Fibroblast of skin of right quadriceps (primary cell): ENCODE measurements around the gene LONP2.
"Not testable (repeated sequence)": the region's sequence is repeated elsewhere in the genome, so short reads cannot be mapped to it uniquely, and the experiment has no call there.

Experiments
- DNase-seq: peaks from one replicate; pipeline ENCODE4 v3.0.0-alpha.2; 2013

The LONP2 gene

DNA sequence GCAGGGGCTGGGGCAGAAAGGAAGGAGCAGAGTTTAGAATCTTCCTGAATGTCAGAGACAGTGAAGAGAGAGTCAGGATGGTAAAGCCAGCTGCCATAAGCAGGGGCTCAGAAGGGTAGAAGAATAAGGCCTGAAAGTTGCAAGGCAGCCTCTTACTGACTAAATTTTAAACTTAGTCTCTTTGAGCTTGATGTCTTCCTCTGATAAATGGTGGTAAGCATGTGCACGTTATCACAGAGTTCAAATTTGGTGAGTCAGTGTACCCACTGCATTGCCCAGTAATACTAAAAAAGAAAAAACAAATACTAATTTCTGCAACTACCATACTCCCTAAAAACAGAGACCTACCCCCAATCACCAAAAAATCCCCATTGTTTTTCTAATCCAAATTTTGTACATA lies 96.0 kb downstream of the LONP2 start:
- no peak for DNase-seq

- DNase-seq, result no peak
These were observed 98.5 kb downstream of the LONP2 start for GRCh38 chr16:48342591-48342990.

GRCh38 chr16:48347191-48347865 lies 103.2 kb downstream of the LONP2 start:
- no peak for DNase-seq

GRCh38 chr16:48347980-48348379 lies 103.9 kb downstream of the LONP2 start:
- DNase-seq, result no peak

DNA sequence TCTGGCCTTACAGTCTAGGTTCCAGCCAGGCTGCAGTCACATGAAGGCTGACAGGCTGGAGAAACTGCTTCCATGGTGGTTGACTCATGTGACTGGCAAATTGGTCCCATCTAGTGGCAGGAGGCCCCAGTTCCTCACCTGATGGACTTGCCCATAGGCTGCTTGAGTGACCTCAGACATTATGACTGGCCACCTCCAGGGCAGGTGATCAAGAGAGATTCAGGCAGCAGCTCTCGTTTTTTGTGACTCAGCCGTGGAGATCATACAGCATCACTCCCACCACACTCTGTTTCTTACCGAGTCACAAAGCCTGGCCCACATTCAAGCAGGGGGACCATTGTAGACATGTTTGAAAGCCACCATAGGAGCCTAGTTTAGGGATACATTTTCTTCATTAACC lies 106.6 kb downstream of the LONP2 start:
- DNase-seq, result no peak

DNA sequence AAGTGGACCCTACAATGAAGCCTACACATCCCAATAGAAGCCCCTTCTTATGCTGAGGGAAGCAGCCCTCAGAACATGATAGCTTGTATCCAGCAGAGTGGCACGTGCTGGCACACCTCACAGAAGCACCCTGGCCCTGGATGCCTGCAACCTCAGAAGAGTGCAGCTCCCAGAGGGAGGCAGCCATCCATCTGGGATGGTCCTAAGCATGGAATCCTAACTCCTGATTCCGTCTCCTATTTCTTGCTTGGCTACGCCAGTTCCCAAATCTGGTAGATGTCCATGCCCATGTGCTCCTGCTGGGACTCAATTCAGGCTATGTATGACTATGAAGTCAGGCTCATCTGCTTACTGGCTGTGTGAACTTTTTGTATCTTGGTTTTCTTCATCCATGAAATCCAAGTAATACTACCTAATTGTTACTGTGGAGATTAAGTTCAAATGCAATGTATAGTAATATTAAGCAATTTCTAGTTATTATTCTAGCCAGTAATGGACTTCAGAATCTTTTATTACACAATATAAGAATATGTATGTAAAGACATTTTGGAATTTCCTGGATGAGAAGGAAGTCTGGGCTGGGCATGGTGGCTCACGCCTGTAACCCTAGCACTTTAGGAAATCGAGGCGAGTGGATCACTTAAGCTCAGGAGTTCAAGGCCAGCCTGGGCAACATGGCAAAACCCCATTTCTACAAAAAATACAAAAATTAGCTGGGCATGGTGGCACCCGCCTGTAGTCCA lies 108.7 kb downstream of the LONP2 start:
- DNase-seq, result no peak

- peak; percentile 74 for DNase-seq
These were observed 109.6 kb downstream of the LONP2 start for GRCh38 chr16:48353565-48354163.

DNA sequence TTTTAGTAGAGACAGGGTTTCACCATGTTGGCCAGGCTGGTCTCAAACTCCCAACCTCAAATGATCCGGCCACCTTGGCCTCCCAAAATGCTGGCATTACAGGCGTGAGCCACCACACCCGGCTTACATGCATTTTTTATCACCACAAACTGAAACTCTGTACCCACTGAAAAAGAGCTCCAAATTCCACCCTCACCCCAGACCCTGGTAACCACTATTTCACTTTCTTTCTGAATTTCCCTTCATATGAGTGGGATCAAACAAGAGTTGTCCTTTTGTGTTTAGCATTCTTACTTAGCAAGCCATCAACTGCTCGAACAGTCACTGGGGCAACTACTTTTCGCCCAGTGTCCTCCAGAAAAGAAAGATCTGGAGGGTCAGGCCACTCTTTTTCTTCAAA lies 110.3 kb downstream of the LONP2 start:
- DNase-seq, result not testable (repeated sequence)

DNA sequence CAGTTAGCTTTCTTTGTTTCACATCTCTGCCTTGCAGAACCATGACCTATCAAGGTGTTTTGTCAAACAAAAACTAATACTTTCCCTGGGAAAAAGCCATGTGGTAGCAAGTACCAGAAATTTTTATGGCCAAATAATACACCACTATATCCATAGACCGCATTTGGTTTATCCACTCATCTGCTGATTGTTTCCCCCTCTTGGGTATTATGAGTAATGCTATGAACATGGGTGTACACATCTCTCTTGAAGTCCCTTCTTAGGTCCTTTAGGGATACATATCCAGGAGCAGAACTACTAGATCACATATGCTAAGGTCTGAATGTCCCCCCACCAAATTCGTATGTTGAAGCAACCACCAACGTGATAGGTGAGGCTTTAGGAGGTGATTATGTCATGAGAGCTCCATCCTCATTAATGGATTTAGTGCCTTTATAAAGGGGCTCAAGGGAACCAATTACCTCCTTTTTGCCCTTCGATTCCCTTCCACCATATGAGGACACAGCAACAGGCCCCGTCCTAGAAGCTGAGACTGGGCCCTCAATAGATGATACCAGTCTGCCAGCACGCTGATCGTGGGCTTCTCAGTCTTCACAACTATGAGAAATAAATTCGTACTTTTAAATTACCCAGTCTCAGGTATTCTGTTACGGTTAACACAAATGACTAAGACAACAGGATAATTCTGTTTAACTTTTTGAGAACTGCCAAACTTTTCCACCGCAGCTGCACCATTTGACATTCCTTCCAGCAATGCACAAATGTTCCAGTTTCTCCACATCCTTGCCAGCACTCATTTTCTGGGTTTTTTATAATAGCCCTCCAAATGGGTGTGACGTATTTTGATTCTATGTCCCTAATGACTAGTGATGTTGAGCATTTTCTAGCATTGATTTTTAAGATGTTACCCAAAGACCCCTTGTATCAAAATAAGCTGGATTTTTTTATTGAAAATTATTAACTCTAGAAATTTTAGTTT lies 111.1 kb downstream of the LONP2 start:
- no peak for DNase-seq

GRCh38 chr16:48356633-48357376 lies 112.7 kb downstream of the LONP2 start:
- no peak for DNase-seq

- no peak for DNase-seq
These were observed 114.3 kb downstream of the LONP2 start for GRCh38 chr16:48358419-48358818.

DNA sequence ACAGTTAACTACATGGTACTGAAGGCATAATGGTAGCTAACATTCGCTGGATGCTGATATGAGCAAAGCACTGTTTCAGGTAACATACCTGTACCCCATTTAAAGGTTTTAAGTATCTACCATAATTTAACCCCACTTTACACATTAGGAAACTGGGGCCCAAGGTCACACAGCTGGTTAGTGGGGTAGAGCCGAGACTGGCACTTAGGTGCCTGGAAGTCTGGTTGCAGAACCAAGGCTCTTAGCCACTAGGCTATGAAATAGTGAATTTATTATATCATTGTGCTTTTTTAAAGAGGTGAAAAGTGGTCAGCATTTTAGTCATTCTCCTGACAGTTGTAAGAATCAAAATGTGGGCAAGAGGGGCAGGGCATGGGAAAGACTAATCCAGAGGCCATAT lies 115.9 kb downstream of the LONP2 start:
- DNase-seq, result no peak

GRCh38 chr16:48361012-48361411 lies 116.9 kb downstream of the LONP2 start:
- no peak for DNase-seq

DNA sequence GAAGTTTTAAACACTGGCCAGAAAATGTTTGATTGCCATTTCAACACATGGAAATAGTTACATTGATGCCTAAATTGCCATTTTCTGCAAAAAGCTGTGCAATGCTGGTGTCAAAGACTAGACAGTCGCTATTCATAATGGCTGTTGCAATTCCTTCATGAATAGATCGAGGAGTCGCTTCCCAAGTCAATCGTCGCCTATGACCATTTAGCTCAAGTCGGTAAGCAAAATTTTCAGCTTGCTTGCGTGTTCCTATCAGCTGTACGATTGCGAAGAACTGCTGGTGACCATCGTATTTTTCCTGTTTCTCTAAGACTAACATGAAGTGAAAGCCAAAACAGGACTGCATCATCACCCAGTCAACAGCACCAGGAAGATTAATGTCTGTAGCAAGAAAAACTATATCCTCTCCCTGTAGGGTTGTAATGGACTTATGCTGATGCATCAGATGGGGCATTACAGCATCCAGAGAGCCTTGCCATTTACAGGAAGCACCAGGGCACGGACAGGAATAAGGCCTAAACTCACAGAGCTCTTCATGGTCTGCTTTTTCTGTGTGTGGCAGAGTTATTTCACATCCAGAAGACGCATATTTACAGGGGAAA lies 117.5 kb downstream of the LONP2 start:
- no peak for DNase-seq

- no peak for DNase-seq
These were observed 121.0 kb downstream of the LONP2 start for GRCh38 chr16:48365025-48365600.

- DNase-seq, result peak; percentile 85
These were observed 121.6 kb downstream of the LONP2 start for GRCh38 chr16:48365601-48366164.

GRCh38 chr16:48366165-48367093 lies 122.3 kb downstream of the LONP2 start:
- peak; percentile 91 for DNase-seq

- DNase-seq, result peak; percentile 22
These were observed 123.4 kb downstream of the LONP2 start for GRCh38 chr16:48367441-48368049.

DNA sequence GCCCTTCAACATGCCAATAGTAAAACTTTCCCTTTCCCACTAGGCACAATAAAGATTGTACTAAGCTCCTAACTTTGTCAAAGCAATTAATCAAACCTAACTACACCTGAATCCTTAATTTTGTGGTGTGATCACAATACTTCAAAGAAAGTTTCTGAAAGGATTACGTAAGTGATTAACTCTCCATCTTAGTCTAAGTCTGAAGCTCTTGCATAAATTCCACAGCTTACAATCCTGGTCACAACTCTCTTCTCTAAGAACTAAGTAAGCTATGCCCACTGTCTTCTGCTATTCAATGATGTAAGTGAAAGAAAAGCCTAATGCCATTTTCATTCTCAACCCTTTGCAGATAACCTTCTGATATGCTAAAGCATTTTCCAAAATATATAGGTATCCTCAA lies 125.7 kb downstream of the LONP2 start:
- DNase-seq, result no peak
